Hematopoietic multipotent progenitor cell treated with erythropoietin and hydrocortisone succinate and interleukin-3 and kit ligand, for 8 days (in vitro differentiated cells): ENCODE measurements around the gene TPD52L1.

Experiments
- DNase-seq: peaks from one replicate; pipeline ENCODE4 v3.0.0-alpha.2; 2015

The TPD52L1 gene

DNA sequence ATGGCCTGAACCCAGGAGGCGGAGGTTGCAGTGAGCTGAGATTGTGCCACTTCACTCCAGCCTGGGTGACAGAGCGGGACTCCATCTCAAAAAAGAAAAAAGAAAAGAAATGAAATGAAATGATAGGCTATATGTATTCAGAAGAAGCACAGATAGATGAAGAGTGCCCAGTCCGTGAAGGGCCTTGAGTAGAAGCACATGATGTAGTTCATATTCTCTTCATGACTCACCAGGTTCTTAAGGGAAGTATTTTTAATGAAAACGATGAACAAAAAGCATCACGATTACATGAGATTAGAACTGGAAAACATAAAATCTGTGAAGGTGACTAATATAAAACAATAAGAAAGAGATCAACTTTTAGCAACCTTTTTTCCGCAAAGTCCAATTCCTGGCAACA lies 29.8 kb downstream of the TPD52L1 start:
- DNase-seq, result no peak

DNA sequence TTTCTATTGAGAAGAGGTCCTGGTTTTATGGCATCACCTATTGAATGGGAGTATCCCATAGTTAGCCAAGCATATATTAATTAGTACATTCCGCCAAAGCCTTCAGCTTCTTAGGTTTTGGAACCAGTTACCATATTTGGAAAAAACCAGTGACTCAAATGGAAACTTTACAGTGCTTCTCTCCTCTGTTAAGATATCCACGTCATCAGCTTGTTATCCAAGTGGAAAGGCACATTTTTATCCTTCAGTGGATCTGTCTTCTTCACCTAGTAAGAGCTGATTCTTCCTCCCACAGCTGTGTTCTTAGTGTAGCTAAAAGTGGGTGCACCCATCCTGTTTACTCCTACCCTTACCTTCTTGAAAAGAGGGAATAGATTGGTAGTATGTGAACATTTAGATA lies 34.5 kb downstream of the TPD52L1 start:
- DNase-seq, result no peak

DNA sequence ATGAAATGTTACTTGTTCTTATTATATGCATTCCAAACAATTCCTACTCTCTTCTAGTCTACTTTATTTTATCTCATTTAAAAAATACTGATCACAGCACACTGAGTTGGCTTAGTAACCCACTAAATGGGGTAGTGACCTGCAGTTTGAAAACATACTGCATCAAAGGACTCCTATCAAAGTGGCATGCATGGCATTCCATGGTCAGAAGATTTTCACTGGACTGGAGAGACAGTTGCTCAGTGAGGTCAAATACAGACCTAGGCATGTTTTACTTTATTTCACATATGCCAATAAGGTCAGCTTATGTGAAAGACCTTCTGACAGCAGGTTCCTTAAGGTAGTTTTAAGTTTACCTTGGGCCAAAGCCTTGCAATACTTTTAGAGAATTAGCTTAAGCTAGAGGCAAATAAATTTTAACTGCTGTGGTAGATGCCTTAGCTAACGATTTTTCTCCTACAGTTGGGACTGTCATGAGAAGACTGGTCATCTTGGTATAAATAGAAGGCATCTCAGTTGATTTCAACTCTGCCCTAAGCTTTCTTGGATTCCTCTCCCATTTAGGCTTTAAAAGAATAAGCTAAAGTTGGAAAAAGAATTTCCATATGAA lies 35.1 kb downstream of the TPD52L1 start:
- no peak for DNase-seq

DNA sequence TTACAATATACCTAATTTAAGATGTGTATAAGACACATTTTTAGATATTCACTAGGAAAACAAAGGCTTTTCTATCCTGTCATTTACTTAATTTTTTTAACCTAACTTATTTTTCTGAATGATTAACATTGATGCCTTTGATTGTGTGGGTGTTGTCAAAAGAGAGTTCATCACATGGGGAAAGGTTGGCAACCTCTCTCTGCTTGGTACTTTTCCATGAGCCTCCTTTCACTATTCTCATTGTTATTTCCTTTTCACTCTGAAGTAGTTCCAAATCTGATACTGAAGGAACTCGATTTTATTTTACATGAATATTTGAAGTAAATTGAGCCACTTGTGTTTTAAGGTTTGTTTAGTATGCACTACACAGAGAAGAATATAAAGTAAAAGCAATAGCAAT lies 35.9 kb downstream of the TPD52L1 start:
- DNase-seq, result no peak

DNA sequence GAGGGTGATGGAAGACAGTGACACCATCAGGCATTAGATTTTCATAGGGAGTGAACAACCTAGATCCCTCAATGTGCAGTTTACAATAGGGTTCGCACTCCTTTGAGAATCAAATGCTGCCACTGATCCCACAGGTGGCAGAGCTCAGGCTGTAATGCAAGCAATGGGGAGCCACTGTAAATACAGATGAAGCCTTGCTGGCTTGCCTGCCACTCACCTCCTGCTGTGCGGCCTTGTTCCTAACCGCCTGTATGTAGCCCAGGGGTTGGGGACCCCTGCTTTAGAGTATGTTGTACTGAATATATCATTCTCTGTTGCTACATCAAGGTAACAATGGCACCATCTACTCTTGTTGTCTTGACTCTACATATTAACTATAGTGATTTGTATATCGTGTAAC lies 37.1 kb downstream of the TPD52L1 start:
- DNase-seq, result no peak

DNA sequence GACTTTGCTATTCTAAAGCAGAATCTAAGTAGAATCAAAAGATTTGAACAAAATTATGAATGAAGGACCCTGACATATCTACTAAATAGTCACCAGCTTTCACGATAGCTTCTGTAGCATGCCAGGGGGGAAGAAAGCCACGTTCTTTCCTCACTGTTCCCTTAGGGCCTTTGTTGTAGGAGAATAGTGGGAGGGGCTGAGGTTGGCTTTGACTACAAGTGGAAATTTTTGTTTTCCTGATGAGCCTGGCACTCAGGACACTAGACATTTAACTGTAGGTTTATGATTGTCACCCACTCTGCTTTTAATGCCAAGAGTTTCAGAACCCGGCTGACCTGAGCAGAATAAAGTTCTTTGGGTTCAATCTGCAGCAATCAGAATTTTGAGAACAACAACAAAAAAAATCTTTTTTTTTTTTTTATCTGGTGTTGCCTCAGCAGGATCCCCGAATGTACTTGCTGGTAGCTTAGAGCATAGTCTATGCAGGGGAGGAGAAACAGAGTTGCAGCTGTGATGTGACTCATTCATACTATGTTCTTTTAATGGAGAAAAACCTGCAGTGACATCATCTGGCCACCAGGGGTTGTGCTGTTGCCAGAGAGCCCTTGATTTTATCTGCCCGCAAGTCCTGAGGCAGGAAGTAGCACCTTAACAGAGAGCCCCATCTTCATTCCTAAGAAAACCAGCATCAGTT lies 38.5 kb downstream of the TPD52L1 start:
- DNase-seq, result peak; percentile 75

DNA sequence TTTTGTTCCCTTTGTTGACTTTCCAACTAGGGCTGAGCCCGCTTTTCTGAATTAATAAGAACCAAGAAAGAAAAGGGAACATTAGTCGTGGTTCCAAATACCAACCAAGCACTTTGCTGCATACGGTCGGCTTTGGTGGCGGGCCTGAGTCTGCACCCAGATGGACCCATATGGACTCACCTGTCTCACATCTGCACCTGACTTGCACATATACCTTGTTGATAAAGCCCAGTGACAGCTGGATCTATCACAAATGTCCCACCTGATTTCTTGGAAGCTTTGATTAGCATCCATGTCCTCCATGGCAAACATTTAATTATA lies 39.0 kb downstream of the TPD52L1 start:
- DNase-seq, result no peak

DNA sequence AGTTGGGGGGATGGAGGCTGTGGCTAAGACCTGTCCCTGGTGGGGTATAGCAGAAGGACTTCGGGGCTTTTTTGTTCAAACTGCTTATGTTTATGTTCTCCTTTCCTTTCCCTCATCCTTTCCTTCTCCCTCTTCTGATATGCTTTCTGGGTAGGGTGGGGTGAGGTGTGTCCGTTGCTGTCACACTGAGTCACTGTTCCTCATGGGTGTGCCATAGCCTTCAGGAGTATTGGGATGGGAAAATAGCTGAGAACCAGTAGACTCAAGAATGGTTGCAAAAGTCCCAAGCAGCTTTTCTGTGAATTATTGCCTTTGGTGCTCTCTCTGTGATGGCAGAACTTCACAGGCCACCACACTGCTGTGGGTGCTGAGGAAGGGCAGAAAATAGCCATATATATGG lies 39.6 kb downstream of the TPD52L1 start:
- DNase-seq, result no peak

DNA sequence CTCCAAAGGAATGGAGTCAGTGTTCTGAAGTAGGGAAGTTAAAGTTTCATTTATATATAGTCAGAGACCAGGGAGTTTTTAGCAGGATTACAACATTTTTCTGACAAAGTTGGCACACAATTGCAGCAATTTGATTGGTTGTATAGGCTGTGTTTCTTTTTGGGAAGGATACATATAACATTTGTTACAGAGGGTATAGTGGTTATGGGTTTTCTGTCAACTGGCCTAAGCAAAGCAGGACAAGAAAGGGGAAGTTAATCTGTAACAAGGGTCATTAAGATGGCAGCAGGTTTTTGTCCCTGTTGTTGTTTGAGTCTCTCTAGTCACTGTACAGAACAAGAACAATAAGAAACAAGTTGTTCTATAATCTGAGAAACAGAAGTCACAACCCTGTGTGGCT lies 41.4 kb downstream of the TPD52L1 start:
- DNase-seq, result no peak

DNA sequence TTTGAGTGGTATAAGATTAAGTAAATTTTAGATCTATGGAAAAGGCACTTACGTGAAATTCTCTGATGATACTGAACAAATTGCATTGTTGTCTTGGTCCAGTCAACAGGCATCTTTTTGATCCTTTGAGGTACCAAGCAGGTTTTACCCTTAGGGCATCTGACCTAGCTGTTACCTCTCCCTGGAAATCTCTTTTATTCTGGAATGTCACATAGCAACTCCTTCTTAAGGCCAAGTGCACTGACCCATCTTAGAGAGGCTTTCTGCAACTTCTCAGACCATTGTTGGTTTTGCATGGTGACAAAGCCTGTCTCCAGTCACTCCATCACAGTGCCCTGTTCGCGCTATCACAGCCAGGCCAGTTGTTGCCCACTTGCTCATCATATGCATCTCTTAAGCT lies 42.0 kb downstream of the TPD52L1 start:
- no peak for DNase-seq

DNA sequence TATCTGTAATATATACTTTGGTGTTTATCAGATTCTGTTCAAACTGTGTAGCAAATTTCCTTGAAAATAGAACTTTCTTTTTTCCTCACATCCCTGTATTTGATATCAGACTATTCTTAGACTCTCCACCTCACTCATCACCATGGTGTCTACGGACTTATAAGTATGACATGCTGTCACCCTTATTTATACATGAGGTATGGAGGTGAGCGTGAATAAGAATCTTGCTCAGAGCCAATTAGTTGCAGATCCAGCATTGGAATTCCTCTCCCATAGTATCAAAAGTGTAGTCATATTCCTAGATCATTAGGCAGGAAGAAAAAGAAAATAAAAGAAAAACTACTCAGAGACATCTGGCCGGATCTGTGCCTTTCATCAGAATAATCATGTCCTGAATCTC lies 43.0 kb downstream of the TPD52L1 start:
- DNase-seq, result no peak

DNA sequence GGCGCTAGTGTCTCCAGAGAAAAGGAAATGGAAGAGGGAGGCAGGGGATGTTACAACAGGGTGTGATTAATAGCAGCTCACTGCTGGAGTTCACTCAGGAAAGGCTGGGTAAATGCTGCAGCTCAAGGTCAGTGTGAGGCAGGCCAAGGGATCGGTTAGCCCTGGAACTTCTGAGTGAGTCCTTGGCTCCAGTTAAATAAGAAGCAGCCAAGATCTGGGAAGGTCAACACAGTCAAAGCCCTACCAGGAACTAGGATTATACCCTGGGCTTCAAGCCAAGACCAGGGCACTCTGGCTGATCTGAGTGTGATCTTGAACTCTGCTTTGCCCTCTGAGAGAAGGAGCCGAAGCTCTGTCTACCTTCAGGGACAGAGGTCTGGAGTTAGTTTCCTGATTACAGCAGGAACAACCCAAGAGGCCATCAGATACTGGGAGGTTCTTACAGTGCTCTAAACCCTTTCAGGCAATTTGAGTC lies 44.3 kb downstream of the TPD52L1 start:
- no peak for DNase-seq

DNA sequence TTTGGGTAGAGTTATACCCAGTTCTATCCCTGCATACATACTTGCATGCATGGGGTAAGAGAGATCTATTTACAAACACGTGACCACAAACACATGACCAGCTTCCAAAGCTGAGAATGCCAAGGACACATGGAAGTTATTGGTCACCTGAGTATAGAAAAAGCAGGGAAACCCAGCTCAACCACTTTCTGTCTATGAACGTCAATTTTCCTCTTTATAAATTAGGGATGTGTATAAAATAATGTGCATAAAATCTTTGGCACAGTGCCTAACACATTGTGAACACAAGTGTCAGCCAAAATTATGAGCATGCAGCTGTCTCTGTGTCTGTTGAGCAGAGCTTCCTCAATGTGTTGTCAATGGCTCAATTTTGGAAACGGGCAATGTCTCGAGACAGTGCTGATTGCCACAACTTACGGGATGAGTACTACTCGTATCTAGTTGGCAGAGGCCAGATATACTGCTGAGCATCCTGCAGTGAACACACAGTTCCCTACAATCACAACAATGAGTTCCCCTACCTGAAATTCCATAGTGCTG lies 44.9 kb downstream of the TPD52L1 start:
- DNase-seq, result no peak

DNA sequence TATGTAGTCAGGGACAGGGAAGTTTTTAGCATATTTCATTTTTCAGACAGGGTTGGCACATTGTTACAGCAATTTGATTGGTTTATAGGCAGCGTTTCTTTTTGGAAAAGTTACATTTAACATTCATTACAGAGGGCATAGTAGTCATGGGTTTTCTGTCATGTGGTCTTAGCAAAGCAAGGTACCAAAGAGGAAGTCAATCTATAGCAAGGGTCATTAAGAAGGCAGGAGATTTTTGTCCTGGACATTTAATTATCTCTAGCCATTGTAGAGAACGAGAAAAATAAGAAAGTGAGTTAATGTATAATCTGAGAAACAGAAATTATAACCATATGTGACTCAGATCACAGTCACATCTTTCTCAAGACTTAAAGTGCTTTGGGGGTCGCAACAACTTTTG lies 47.4 kb downstream of the TPD52L1 start:
- DNase-seq, result no peak

DNA sequence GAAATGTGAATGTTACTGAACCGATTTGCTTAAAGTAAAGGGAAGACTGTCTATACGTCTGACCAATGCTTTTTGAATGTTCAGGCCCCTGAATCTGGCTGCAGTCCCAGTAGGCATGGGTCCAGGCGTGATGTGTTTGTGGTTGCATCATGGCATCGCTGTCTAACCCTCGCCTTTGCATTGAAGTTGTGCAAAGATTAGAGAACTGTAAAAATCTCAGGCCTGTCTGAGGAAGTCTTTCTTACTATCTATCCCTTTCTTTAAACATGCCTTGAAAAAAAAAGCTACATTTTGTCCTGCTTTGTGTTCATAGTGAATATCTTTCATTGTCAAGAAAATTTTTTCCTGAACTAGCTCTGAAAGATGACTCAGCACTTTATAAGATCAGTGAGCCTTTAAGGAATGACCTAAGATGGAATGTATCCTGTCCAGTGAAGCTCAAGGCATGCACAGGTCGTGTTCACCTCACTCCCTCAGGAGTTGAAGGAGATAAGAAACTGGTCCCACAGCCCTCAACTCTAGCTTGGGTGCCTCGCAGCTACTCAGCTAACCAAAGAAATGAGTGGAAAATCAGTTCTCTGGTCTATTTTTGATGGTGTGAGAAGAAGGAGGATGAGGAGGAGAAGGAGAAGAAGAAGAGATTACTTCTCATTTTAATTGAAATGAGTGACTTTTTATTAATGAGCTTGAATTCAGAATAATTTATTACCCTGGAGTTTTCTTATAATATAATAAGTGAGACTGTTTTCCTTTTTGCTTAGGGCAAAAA lies 48.6 kb downstream of the TPD52L1 start:
- peak; percentile 4 for DNase-seq

DNA sequence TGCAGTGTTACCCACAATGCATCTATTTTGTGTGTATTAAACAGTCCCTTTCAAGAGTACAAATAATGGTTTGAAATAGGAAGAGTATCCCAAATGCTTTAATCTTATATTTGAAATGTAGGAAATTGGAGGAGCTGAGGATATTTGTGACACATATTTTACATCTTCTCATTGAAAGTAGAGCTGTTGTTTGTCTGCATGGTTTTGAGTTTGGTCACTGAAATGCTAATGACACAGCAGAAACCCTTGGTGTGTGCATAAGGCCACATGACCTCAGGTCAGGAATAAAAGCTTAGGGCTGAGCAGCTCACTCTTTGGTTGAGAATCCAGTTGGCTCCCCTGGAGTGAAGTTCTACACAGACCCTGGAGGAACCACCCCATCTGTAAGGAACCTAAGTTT lies 49.8 kb downstream of the TPD52L1 start:
- DNase-seq, result no peak

DNA sequence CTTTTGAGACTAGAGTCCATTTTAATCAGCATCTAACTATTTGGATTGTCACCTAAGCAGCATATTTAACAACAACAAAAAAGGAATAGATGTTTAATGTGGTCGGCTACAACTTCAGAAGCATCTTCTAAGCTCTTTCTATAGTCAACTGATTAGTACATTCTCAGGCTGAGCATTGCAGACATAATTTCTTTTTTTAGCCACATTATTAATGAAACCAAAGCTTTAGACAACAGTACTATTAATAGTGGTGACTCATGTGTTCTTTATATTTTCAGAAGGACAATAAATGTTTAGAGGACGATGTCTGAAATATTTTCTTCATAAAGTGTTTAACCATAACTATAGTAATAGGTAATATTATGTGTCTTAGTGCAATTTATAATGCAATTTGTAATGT lies 52.4 kb downstream of the TPD52L1 start:
- no peak for DNase-seq

DNA sequence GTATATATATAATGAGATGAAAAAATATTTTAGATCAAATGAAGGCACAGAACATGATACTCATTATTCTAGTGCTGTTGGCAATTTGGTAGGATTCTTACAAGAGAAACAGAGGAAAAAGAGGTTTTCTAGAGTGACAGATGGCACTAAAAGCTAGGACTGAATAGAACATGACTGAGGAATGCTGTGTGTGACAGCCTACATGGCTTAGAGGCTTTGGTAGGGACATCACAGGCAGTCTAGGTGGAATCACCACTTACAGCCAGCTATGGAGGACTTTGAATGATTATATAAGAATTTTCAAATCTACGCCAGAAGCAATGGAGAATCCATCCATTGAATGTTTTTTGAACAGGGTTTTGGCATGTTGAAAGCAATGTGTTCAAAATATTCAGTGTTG lies 52.8 kb downstream of the TPD52L1 start:
- no peak for DNase-seq

DNA sequence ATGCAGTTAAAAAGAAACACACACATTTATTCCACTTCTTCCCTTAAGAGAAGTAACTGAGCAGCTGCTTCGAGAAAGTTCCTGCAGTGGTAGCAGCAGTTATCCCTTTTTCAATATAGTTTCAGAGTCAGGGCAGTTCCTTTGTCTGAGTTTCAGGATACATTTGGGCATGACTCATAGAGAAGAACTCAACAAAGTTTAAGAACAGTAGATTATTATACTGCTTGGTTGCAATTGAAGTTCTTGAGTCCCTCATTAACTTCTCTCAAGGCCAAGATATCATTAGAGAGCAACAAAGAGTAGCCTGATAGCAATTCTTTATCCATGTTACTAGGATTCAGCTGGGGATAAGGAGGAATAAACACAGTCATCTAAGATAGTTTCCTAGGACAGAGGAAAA lies 54.4 kb downstream of the TPD52L1 start:
- no peak for DNase-seq

DNA sequence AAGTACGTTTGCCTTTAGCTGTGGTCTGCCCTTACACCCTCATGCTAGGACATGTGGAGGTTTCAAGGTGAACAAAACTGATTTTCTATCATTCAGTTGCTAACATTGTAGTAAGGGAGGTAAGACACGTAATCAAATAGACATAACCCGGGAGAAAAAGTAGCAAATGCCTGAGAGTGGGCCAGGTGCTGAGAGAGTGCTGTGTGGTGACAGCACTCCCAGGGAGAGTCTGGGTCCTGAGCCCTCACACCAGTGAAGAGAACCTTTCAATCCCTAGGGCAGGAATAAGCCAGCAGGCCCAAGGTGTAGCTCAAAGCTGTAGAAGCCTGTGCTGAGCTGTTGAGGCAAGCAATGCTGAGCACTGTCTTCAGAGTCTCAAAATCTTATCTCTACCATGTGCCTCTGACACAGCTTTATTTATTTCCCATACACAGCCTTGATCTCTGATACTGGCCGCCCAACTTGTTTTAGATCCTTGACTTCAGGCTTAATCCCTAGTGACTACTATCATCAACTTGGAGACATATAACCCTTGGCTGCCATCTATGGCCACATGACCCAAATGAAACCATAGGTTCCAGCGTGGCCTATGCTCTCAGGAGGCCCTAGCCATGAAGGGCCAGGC lies 55.2 kb downstream of the TPD52L1 start:
- DNase-seq, result no peak

DNA sequence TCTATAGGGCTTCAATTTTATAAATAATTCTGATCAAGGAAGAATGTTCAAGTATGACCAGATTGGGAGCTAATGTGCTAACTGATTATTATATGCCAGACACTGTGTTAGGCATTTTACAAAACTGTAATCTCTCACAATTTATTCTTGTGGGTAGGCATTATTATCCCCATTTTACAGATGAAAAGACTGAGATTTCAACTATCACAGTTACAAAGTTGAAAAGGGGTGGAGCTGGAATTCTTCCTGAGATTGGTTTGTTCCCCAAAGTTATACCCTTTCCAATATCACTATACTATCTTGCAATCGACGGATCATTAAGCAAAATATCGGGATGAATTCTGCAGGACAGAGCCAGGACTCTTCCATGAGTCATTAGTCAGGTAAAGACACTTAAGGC lies 57.1 kb downstream of the TPD52L1 start:
- DNase-seq, result no peak

DNA sequence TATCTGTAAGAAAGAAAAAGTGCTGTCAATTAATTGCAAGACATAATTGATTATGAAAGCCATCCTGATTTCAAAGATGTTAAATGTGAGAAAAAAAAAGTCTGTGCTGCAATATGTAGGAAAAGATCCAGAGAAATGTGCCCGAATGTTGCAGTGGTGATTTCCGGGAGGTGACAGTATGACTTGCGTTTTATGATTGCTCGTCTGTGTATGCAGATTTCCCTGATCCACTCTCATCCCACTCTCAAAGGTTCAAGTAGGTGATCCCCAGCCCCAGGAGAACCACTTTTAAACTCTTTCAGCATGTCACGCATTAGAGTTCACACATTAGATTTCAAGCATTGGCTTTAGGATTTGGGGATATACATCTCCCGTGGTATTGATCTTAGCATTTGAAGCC lies 57.8 kb downstream of the TPD52L1 start:
- no peak for DNase-seq

DNA sequence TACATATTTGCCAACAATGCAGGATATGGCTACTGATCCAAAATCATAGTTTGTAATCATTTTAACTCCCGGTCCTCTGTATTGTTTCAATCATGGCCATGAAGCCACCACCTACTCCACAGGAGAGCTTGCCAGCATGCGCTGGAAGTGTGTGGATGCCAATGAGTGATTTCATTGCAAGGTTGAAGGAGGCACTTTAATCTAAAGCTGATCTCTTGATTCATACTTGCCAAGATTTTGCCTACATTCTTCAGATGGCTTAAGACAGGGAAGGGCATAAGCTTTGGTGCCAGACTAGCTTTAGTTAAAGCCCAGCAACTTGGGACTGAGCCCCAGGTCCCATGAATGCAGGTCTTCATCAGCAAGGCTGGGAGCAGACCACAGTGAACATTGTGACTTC lies 58.8 kb downstream of the TPD52L1 start:
- no peak for DNase-seq

DNA sequence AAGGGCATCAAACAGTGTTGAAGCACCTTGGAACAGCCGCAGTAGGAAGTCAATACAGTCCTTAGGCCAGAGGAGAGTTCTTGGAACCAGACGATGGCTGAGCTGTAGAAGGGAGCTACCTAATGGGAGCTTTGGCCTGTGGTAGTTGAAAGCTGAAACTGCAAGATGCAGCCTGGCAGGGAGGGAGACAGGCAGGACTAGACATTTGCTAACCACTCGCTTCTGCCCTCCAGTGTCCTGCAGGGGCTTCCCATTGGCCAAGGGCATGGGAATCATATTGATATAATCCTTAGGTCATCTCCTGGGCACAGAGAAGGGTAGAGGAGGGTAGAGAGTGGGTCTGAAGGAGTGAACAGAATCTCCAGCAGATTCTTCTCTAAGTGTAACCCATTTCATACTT lies 60.4 kb downstream of the TPD52L1 start:
- DNase-seq, result no peak
